GM19438 (cell line): ENCODE results near the gene HRH3.

Experiments
- ATAC-seq: cut with Tn5 transposase; IDR thresholded peaks from one replicate; pipeline ENCODE4 v1.9.1; 2021; ENCODE audit warnings: low read depth; ENCODE audit not compliant: unreplicated experiment

Gene HRH3

DNA sequence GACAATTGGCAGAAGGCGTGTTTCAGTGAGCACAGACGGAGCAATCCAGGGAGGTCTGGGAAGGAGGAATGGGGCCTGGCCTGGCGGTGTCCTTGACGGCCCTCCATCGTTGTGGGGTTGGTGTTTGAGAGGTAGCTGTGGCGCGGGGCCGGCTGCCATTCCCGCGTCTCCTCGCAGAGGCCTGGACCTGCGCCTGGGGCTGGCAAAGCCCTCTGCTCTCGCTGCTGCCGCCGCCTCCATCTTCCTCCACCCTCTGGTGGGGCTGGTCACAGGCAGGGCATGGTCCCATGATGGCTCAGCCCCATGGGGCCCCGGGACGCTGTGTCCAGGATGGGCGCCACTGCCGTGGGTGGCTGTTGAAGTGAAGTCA is 25.8 kb upstream of the HRH3 start:
- no peak for ATAC-seq

GRCh38 chr20:62244644-62245108 is 24.6 kb upstream of the HRH3 start:
- ATAC-seq = no peak

DNA sequence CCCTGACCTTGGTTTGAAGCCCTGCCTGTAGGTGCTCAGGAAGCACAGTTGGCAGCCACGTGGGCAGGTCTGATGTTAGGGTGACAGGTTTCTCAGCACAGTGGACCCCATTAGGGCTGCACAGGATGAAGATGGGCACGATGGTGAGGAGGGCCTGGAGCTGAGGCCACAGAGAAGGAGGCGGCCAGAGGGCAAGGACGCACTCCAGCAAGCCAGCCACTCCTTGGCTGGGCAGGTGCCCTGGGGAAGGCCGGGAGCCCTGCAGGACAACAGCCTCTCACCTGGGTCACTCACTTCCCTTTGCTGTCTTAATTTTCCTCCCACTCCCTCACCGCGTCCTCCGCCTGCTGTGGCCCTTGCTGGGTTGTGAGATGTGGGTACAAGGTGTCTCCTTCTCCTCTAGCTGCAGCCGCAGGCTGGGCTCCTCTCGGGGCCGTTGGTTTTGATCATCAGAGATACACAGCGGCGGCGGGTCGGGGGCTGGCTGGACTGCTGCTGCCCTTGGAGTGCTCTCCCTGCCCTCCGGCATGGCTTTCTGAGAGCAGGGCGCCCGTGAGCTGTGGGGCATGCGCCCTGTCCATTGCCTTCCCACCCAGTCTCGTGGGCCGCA is 23.9 kb upstream of the HRH3 start:
- ATAC-seq = no peak

DNA sequence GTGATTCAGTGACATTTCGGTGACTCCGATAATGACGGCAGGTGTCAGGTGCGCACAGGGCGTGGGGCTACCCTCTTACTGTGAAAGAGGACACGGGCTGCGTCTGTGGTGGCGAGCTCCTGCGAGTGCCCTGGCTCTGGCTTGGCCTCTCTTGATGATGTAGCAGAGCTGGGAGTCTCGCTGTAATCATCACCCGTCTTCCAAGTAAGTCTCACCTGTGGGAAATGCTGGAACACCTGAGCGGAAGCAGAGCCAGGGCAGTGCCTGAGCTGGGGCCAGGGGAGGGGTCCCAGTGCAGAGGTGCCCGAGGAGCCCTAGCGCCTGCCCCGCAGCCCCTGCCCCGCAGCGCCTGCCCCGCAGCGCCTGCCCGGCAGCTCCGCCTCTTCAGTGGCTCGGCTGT is 23.0 kb upstream of the HRH3 start:
- no peak for ATAC-seq

DNA sequence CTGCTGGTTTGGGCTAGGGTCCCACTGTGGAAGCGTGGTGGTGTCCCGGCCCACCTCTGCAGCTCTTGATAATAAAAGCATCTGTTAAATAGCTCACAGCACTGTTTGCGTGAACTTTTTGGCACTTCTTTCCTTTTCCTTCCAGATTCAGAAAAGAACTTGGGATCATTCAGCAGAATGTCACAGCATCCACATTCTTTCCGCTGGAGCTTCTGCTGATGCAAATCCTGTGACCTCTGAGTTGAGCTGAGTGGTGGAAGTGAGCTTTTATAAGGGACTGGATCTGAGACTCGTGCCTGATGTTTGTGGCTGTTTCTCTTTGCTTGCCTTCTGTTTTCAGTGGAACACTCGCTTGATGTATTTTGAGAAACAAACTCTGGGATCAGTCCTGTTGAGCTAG is 22.1 kb upstream of the HRH3 start:
- no peak for ATAC-seq

- no peak for ATAC-seq
Measured at GRCh38 chr20:62241506-62241905, 21.4 kb upstream of the HRH3 start.

DNA sequence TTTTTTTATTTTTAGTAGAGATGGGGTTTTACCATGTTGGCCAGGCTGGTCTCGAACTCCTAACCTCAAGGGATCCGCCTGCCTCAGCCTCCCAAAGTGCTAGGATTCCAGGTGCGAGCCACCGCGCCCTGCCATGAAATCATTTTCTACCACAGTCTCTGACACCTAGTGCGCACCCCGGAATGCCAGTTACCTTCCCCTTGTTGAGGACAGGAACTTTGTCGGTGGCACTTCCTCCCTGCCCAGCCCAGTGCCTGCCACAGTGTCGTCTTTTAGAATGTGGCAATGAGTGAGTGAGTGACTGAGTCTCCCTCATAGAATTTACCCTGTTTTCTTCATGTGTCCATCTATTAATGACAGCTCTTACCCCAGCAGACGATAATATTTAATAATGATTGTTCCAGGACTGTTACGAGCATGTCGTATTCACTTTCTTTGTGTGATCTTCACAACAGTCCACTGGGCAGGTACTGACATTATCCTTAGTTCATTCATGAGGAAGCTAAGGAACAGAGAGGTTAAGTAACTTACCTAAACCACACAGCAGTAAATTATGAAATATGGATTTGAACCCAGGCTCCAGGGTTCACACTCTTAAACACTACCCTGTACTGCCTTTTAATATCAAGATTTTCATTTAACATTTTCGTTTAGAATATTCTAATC is 20.1 kb upstream of the HRH3 start:
- no peak for ATAC-seq

DNA sequence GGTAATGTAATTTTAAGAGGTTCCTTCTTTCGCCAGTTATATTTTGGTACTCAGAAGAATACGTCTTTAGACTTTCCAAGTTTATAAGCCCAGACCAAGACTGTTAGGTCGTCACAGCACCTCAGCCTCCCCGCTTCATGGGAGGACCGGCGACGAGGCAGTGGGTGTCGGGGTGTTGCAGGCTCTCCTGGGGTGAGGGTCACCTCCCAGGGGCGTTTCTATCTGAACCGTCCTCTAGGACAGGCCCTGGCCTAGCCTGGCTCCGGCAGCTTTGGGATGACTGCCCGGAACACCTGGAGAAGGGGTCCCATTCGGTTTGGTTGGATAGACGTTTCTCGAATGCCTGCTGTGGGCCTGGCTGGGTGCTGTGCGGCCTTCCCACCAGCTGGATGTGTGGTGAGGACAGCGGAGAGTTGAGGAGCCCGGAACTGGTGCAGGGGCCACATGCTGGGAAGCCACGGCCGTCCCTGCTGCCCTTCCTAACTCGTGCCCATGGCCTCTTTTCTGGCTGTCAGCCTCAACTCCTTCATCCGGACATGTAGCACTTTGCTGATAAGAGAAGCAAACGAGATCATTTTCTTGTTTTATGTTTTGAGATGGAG is 19.3 kb upstream of the HRH3 start:
- ATAC-seq = no peak

DNA sequence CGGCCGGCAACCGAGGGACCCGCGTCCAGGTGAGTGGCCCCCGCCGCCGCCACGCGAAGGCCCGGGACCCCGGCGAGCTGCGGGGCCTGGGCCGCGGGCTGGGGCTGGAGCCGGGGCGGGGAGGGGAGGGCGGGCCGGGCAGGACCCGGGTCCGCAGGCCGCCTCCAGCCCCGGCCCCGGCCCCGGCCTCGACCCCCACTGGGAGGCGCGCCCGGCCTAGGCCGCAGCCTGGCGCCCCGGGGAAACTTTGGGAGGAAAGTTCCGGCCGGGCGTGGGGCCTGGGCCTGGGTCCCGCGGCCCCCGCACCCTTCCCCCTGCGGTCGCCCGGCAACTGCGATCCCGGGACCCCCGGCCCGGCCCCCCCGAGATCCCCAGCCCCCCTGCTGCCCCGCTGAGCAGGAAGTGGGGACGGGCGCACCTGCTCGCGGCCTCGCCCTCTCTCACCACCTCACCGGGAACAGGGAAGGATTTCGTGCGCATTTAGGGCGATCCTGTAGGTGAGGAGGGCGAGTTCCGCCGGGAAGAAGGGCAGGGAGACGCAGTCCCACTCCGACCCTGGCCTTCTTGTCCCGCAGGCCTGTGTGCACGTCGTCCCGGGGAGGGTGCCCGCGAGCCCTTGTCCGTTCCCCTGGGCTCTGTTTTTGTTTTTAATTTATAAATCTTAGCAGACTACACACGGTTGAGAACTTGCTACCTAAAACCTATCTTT is 18.6 kb upstream of the HRH3 start:
- peak; percentile 4 for ATAC-seq

- ATAC-seq = peak; percentile 99
Measured at GRCh38 chr20:62237801-62238568, 17.9 kb upstream of the HRH3 start, which contains the start of gene OSBPL2. OSBPL2 (plus strand) TSS chr20:62238521; CDS start chr20:62256185, 17,664 bp downstream.

DNA sequence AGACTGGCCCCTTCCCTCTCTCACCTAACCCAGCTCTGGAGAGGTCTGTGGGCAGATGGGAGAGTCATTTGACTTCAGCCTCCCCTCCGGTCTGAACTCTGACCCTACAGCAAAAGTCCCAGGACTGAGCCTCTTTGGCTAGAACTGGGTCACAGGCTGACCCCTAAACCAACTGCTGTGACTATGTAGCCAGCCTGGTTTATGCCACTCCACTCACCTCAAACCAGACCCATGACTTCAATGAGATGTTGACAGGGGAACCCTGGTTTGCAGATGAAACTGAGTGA is 17.4 kb upstream of the HRH3 start:
- ATAC-seq = no peak

DNA sequence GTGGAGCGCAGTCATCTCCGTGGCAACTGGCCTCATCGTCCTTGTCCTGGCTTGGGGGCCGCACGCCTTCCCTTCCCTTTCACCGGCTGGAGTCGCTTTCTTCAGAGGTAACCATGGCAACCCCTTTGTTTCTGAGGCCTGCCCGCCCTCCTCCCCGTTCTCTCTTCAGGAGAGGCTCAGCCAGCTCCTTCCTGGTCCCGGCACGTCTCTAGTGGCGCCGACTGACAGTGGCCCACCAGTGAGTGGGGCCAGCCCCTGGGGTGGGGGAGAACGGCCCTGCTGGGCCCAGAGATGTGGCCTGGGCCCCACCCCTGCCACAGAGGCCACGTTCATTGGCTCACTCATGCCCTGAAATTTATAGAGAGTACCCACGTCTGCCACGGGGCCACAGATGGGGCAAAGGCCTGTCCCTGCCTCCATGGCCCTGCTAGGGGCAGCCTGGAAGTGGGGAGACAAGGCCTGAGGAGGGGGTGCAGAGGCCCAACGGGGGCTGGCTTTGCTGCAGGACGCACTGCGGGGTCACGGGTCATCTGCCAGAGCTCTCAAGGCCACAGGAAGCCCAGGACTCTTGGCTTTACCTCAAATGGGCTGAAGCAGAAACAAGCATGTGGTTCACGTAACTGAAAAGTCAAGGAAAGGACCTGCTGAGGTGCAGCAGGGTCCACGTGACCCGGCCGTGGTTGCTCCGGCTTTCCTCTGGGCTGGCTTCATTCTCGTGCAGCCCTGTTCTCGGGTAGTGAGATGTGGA is 16.9 kb upstream of the HRH3 start:
- ATAC-seq = no peak

DNA sequence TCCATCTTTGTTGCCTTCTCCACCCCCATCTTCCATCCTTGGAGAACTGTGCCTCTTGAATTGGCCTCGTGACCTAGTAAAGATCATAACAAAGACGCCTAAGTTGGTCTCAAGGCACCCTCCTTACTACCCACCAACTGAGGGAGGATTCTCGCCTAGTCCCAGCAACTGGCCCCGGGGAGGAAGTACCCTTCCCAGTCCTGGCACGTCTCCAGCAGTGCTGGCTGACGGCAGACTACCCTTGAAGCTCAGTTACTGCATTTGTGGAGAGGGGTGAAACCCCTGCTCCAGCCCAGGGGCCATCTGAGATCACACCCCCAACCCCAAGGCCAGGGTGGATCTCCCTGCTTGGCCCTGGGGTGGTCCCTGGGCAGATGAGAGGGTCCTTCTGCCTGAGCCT is 16.1 kb upstream of the HRH3 start:
- ATAC-seq = no peak

DNA sequence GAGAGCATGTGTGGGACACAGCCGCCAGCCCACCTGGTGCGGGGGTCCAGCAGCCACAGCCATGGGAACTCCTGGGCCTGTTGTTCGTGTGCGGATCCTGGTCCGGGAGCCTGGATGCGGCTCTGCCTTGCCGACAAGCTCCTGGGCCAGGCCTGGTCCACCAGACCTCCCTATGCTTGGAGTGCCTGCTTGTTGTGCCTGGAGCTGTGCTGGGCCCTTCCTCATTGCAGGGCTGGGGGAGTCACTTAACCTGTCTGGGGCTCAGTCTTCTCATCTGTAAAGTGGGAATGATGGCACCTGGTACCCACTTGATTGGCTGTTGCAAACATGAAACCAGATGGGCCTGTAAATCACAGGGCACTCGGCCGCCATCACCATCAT is 15.7 kb upstream of the HRH3 start:
- ATAC-seq = no peak

GRCh38 chr20:62235001-62235776 is 15.1 kb upstream of the HRH3 start:
- ATAC-seq = no peak

DNA sequence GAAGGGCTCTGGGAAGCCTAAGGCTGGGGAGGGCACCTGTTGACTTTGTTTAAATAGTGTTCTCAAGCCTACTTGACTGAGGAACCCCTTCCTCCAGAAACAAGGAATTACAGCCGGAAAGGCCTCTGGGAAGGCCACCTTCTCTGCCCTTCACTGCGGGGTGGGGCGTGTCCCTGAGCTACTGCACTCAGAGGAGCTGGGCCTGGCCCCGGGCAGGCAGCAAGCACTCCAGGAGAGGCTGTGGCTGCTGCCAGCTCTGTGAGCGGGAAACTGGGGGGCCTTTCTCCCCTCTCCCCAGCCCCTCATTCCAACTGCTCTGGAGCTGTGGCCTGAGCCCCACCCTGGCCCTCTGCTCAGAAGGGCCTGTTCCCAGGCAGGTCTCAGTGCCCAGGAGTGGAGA is 14.3 kb upstream of the HRH3 start:
- ATAC-seq = no peak

- no peak for ATAC-seq
Measured at GRCh38 chr20:62233684-62234083, 13.6 kb upstream of the HRH3 start.

- no peak for ATAC-seq
Measured at GRCh38 chr20:62232770-62233645, 12.9 kb upstream of the HRH3 start.

GRCh38 chr20:62232194-62232593 is 12.1 kb upstream of the HRH3 start:
- ATAC-seq = no peak
